Calu3 (cell line): ENCODE measurements around the gene CHSY3. TPM values are rescaled to one million over a fixed set of nuclear protein-coding genes. Genes with fewer than 3 reads are reported as not detected.
A peak's percentile ranks its signal among the peaks of the same experiment; 100 is the strongest.

Source experiments
- BruUV-seq: library from RNA; stranded (reverse); fragments of 400-500 nt; replicated peaks from 2 replicates; lab custom pipeline; 2021; lab: Mats Ljungman, UMichigan
- CTCF ChIA-PET: fragments of 300-600 bp; sonication (Branson Sonifier 250); formaldehyde crosslinking; loops from one replicate; lab custom pipeline; 2022; ENCODE audit warnings: antibody characterized with exemption; lab: Charles Lee
- DNase-seq: peaks from one replicate; pipeline ENCODE4 v3.0.0; 2022
- H3K27ac Mint-ChIP-seq: one replicate; pipeline ENCODE4 v1.8.0; 2022; ENCODE audit warnings: mixed read lengths; ENCODE audit not compliant: unreplicated experiment
- H3K27me3 Mint-ChIP-seq: one replicate; pipeline ENCODE4 v1.8.0; 2022; ENCODE audit warnings: mixed read lengths; ENCODE audit not compliant: unreplicated experiment
- H3K36me3 Mint-ChIP-seq: one replicate; pipeline ENCODE4 v1.8.0; 2022; ENCODE audit warnings: mild to moderate bottlenecking, moderate library complexity, mixed read lengths; ENCODE audit not compliant: insufficient read depth, unreplicated experiment
- H3K4me1 Mint-ChIP-seq: one replicate; pipeline ENCODE4 v1.8.0; 2022; ENCODE audit warnings: mild to moderate bottlenecking, low read depth, mixed read lengths; ENCODE audit not compliant: unreplicated experiment
- H3K4me3 Mint-ChIP-seq: one replicate; pipeline ENCODE4 v1.8.0; 2022; ENCODE audit warnings: mild to moderate bottlenecking, low read depth, moderate library complexity, mixed read lengths; ENCODE audit not compliant: unreplicated experiment
- H3K9me3 Mint-ChIP-seq: one replicate; pipeline ENCODE4 v1.8.0; 2022; ENCODE audit warnings: low read depth, mixed read lengths; ENCODE audit not compliant: unreplicated experiment
- intact Hi-C: fragments of 100-400 bp; cut with micrococcal nuclease; formaldehyde crosslinking; loops from one replicate; pipeline ENCODE4 v1.10.0; 2022; ENCODE audit not compliant: unreplicated experiment
- total RNA-seq: library from RNA; stranded (reverse); gene quantifications from 2 replicates; pipeline ENCODE4 v1.2.3, GENCODE V29; 2022
- TF ChIP-seq, protein P1 (sequence below): fragments of 200-600 bp; IDR thresholded peaks from one replicate; pipeline ENCODE4 v1.8.0; 2022; ENCODE audit warnings: antibody characterized with exemption; ENCODE audit not compliant: unreplicated experiment

Gene CHSY3
- total RNA-seq, 1 experiment from 2014 or later = 1.5 TPM

DNA sequence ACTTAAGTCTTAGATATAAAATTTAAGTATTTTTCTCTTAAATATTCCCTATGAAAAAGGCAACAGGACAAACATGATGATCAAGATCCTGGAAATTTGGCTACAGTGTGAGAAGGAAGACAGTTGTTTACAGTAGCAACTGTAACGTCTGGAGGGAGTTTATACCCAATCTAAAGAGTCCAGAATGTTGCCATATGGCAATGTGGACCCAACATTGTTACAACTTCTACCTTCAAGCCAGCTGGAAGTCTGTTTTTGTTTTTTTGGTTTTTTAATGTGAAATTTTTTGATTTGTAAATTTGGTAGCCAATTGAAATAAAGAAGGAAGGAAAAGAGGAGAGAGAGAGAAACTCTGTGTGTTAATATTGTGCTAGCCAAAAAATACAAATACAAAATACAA lies 233.4 kb downstream of the CHSY3 start:
- BruUV-seq = no TSS peak
- intact Hi-C loops = no loop called here
- H3K4me3 Mint-ChIP-seq = no peak overlapping the region
- H3K4me1 Mint-ChIP-seq = no peaks in the 10 kb centered on the region
- CTCF ChIA-PET = no interaction called here
- TF ChIP-seq, protein P1, sequence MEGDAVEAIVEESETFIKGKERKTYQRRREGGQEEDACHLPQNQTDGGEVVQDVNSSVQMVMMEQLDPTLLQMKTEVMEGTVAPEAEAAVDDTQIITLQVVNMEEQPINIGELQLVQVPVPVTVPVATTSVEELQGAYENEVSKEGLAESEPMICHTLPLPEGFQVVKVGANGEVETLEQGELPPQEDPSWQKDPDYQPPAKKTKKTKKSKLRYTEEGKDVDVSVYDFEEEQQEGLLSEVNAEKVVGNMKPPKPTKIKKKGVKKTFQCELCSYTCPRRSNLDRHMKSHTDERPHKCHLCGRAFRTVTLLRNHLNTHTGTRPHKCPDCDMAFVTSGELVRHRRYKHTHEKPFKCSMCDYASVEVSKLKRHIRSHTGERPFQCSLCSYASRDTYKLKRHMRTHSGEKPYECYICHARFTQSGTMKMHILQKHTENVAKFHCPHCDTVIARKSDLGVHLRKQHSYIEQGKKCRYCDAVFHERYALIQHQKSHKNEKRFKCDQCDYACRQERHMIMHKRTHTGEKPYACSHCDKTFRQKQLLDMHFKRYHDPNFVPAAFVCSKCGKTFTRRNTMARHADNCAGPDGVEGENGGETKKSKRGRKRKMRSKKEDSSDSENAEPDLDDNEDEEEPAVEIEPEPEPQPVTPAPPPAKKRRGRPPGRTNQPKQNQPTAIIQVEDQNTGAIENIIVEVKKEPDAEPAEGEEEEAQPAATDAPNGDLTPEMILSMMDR = no peak
- no peak overlapping the region for H3K27ac Mint-ChIP-seq
- no peaks in the 10 kb centered on the region for H3K27me3 Mint-ChIP-seq
- H3K36me3 Mint-ChIP-seq = no peaks in the 10 kb centered on the region
- DNase-seq = no peak
- H3K9me3 Mint-ChIP-seq = no peaks in the 10 kb centered on the region

DNA sequence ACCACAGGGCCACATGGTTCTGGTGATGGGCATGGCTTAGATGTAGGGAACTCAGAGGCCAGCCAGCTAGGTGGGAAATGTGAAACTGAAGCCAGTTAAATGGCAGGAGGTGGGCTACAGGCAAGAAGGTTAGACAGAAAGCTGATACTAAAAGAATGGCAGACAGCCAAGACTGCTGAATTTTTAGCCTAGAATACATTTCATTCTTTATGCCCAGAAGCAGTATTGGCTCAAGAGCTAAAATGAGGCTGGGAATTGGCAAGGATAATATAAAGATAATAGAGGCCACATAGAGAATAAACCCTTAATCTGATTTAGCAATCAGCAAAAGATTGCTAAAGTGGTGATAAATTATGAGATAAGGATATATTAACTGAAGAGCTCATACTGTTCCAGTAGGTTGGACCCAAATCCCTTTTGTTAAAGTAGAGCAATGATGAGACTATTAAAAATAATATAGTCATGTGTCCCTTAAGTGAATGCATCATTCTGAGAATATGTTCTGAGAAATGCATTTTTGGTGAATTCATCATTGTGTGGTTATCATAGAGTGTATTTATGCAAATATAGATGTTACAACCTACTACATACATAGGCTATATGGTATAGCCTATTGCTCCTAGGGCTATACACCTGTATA lies 234.3 kb downstream of the CHSY3 start:
- BruUV-seq = no TSS peak
- Mint-ChIP-seq H3K4me1 (no peaks in the 10 kb centered on the region), H3K27ac (no peak overlapping the region), H3K36me3 (no peaks in the 10 kb centered on the region), H3K4me3 (no peak overlapping the region), H3K27me3 (no peaks in the 10 kb centered on the region), H3K9me3 (no peaks in the 10 kb centered on the region)
- TF ChIP-seq, protein P1 = no peak
- CTCF ChIA-PET = interaction anchor here (0.6 to 1.4 kb wide), 2 partner anchors 29 to 208 kb away, joined by 3 read pairs; no protein-coding TSS in a partner anchor
- no peak for DNase-seq
- intact Hi-C loops = no loop called here

DNA sequence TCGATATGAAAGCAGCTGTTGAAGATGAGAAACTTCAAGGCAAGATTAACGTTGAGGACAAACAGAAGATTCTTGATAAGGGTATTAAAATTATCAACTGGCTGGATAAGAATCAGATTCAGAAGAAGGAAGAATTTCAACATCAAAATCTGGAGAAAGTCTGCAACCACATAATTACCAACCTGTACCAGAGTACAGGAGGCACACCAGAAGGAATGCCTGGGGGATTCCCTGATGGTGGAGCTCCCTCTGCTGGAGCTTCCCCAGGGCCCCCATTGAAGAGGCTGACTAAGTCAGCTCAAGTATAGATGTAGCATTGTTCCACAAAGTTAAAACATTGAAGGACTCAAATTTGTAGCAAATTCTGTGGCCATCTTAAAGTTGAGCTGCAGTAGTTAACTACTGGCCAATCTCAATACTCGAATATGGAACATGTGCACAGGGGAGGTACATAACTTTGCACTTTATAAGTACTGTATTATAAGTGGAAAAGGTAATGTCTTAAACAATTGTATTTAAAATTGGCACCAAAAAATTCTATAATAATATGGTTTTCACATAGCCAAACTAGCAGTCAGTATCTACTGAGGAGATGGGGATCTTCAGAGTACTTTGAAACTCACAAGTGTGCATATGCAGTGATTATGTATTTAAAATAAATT lies 237.5 kb downstream of the CHSY3 start:
- TF ChIP-seq, protein P1 = peak; percentile 71
- Mint-ChIP-seq H3K27me3 (no peaks in the 10 kb centered on the region), H3K27ac (no peak overlapping the region), H3K4me1 (no peaks in the 10 kb centered on the region), H3K4me3 (no peak overlapping the region), H3K9me3 (peaks cover 3% of the 10 kb centered on the region), H3K36me3 (no peaks in the 10 kb centered on the region)
- intact Hi-C loops = loop anchor here (1.0 to 5.0 kb wide), 3 partner anchors 32 to 370 kb away; partner anchors contain the start of gene CHSY3
- BruUV-seq = no TSS peak
- DNase-seq = peak; percentile 75
- CTCF ChIA-PET = interaction anchor here (0.7 to 1.4 kb wide), 8 partner anchors 16 to 527 kb away, joined by 3 to 10 read pairs (median 4); no protein-coding TSS in a partner anchor

DNA sequence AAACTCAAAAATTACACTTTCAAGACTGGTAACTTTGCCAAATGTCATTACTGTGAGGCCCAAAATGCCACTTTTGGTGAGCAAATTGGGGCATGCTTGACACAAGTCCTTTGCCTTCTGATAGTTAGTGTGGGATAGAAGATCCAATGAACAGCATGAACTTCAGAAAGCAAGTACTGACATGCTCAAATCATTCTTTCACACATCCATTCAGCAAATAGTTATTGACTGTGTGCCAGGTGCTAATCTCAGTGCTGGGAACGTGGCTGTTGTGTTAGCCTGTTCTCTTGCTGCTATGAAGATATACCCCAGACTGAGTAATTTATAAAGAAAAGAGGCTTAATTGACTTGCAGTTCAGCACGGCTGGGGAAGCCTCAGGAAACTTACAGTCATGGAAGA lies 247.0 kb downstream of the CHSY3 start:
- CTCF ChIA-PET = no interaction called here
- Mint-ChIP-seq H3K4me1 (no peaks in the 10 kb centered on the region), H3K9me3 (peaks cover 6% of the 10 kb centered on the region), H3K27ac (no peak overlapping the region), H3K4me3 (no peak overlapping the region), H3K27me3 (no peaks in the 10 kb centered on the region), H3K36me3 (no peaks in the 10 kb centered on the region)
- DNase-seq = no peak
- intact Hi-C loops = no loop called here
- no TSS peak for BruUV-seq
- TF ChIP-seq, protein P1 = no peak
